ENCODE data around the gene RAD9A.

Gene RAD9A

DNA sequence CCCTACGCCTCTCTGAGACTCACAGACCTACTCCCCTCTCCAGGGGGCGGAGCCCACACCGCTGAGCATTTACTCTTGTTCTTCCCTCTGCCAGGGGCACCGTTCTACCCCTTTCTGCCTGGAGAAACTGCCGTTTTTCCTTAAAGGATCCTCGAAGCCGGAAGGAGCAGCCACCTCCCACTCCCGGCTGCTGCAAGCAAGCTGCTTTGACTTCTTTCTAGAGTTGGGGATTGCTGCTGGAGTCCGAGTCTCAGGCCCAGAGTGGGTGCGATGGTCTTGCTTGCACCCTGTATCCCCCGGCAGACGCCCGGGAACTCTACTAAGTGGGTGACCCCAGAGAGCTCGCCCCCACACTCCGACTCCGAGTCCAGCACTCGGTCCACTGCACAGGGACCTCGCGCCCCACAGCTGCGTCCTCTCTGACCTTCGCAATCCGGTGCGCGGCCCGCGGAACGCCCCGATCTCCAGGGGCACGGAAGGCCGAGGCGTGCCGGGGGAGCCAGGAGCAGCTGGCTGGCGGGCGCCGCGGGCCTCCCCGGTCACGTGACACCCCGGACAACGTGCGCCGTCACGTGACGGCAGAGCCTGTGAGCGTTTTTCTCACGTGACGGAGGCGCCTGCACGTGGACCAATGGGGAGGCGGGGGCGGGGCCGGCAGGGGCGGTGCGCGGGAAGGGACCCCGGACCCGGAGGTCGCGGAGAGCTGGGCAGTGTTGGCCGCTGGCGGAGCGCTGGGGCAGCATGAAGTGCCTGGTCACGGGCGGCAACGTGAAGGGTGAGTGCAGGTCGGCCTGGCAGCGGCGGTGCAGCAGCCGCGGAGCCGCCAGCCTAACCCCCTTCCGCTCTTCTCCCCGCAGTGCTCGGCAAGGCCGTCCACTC lies at the start of gene RAD9A:
TSS of gene RAD9A (plus strand) at position 683 of the 879 bp plus-strand sequence. CDS start at position 742, 59 bp downstream.
- peak; percentile 97 for DNase-seq

DNA sequence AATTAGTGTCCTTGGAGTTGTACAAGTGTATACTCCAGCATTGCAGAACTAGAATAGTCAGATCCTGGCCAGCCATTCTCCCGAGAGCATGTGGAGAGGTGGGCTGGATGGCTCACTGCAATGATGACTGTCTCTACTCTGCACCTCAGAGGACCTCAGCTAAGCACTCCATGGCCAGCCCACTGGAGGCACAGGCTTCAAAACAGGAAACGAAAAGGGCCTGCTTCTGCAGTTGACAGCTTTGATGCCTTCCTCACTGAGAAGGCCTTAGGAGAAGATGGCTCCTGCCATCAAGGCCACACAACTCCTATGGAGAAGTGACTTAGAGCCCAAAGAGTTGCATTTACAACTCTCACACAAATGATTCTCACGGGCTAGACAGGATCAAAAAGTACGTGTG lies 47.5 kb upstream of the RAD9A start:
- no peak for DNase-seq

- no peak for DNase-seq
Observed at GRCh38 chr11:67345247-67345919, 46.4 kb upstream of the RAD9A start.

GRCh38 chr11:67345920-67346819 lies 45.6 kb upstream of the RAD9A start:
- no peak for DNase-seq

GRCh38 chr11:67347964-67348749 lies 43.6 kb upstream of the RAD9A start:
- DNase-seq: no peak

DNA sequence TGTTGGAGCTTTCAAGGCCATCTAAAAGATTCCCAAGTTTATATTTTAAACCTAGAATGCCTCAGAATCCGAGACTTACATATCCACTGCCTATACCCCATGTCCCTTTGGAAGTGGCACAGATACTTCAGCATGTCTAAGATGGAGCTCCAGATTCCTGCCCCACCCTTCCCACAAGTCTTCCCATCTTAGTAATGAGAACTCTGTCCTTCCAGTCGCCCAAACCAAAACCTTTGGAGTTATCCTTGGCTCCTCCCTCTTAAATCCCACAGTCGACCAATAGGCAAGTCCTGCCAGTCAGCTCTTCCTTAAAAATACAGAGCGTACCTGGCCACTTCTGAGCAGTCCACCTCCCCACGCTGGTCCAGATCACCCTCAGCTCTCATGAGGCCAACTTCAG lies 42.8 kb upstream of the RAD9A start:
- DNase-seq: no peak

DNA sequence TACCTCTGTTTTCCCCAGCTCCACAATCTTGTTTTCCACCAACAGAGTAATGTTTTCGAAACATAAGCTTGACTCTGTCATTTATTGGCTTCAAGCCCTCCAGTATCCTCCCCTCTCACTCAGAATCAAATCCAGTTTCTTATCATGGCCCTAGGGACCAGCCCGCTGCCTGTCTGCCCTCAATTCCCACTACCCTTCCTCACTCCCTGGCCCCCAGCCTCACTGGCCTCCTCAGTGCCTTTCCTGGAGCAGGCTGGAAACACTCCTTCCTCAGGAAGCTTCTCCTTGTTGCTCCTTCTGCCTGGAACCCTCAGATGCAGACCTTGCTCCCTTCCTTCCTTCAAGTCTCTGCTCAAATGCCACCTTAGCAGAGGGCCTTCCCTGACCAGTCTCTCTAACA lies 42.3 kb upstream of the RAD9A start:
- no peak for DNase-seq

GRCh38 chr11:67349928-67350465 lies 41.8 kb upstream of the RAD9A start:
- no peak for DNase-seq

DNA sequence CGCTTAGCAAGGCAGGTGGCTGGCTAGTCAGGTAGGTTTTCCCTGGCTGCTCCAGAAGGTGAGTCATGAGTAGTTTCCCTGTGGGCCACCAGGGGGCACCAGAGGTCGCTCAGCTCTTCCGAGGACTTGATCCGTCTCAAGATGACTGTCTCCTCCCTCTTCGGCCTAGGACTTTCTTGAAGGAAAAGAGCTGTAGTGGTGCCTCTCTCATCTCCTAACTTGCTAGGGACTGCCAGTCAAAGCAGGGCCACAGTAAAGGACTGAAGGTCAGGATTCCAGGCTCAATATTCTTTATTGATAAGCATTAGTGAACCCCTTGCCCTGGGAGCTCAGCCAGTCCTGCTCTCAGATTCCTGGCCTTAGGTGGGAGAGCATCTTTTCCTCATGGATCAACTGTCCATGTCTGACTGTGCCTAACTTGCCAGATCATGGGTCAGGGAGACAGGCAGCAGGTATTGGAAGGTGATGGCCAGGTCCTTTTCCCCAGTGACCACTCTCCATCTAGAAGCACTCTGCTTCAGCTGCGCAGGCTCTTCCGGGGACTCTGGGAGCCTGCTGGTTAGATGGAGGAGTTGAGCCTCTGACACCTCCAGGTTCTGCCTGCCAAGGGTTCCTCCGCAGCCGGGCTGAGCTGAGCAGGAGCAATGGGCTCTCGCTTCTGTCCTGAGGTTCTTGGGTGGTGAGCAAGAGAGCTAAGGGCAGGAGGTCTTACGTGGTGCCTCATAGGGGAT lies 40.3 kb upstream of the RAD9A start:
- DNase-seq: peak; percentile 74

GRCh38 chr11:67352546-67353316 lies 39.1 kb upstream of the RAD9A start:
- DNase-seq: no peak

GRCh38 chr11:67353317-67354074 lies 38.3 kb upstream of the RAD9A start, which contains the start of gene POLD4:
Gene POLD4 (minus strand): TSS chr11:67353546. CDS start chr11:67353399, 147 bp downstream.
- DNase-seq: peak; percentile 99

GRCh38 chr11:67354075-67355022 lies 37.4 kb upstream of the RAD9A start:
- DNase-seq: no peak

GRCh38 chr11:67355023-67355793 lies 36.6 kb upstream of the RAD9A start:
- DNase-seq: no peak

GRCh38 chr11:67355794-67356386 lies 35.9 kb upstream of the RAD9A start:
- no peak for DNase-seq

DNA sequence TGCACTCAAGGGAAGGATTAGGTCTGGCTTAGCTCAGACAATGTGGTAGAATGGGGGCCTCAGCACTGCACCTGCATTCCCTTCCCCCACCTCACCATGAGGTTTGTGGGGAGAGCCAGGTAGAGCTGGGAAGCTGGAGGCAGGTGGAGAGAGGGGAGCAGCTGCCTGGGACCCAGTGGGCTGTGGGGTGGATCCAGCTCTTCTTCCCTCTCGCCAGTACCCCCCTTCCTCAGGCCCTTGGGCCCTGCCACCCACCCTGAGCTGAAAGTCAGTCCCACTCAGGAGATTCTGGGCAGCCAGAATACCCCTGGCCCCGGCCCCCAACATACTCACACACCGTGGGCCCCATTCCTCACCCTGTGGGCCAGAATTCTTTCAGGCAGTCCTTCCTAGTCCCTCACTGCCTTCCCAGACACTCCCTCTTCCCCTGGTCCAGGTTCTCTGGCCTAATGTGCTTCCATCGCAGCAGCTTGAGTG lies 35.4 kb upstream of the RAD9A start:
- DNase-seq: no peak

DNA sequence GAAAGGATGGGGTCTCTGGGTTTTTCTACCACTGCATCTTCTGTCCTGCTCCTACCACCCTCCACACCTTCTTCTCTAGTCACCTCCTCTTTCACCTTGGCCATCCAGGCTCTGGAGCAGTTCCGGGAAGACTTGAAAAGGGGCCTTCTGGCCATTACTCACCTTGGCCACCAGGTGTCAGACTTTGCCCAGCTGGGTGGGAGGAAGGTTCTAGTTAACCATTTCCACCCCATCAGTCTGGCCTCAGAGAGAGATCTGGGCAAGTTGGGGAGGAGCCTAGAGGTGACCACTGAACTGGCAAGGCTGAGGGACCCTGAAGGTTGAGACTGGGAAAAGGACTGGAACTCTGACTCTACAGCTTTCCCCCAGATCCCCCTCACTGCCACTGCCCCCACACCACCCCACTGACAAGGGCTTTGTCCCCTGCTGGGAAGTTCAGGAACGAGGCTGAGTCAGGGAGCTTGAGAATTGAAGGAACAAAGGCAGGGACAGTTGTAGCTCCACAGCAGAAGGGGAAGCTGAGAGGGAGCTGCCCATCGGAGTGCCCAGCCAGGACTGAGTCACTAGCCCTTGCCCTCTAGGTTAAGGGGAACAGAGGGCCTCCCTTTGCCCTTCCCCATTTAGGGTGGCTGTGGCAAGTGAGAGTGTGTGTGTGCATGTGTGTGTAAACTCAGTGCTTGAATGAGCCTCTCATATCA lies 34.8 kb upstream of the RAD9A start:
- peak; percentile 72 for DNase-seq

Measured in stimulated activated CD4-positive, alpha-beta T cell treated with anti-CD3 and anti-CD28 coated beads, Interleukin-15, amount 100 ng/mL, for 24 hours (primary cell).